HUES6 (cell line): ENCODE measurements around the gene ARSJ.
"Not testable (repeated sequence)": the region's sequence is repeated elsewhere in the genome, so short reads cannot be mapped to it uniquely, and the experiment has no call there.

ENCODE experiments used
- H3K27ac ChIP-seq: 2 replicates; pipeline ENCODE4 v1.7.0; 2013; ENCODE audit warnings: low read depth, mild to moderate bottlenecking, low read length, inconsistent platforms
- H3K27me3 ChIP-seq: 2 replicates; pipeline ENCODE4 v1.6.1; 2013; ENCODE audit warnings: low read length; ENCODE audit not compliant: control insufficient read depth, insufficient read depth
- H3K36me3 ChIP-seq: 2 replicates; pipeline ENCODE4 v1.6.1; 2013; ENCODE audit warnings: low read length; ENCODE audit not compliant: control insufficient read depth, insufficient read depth
- H3K4me1 ChIP-seq: 2 replicates; pipeline ENCODE4 v1.6.1; 2013; ENCODE audit warnings: low read length; ENCODE audit not compliant: control insufficient read depth, insufficient read depth
- H3K4me3 ChIP-seq: 2 replicates; pipeline ENCODE4 v1.5.1; 2013; ENCODE audit warnings: low read depth, low read length
- H3K9ac ChIP-seq: one replicate; pipeline ENCODE4 v1.6.1; 2013; ENCODE audit warnings: mild to moderate bottlenecking, low read length
- H3K9me3 ChIP-seq: 2 replicates; pipeline ENCODE4 v1.6.1; 2013; ENCODE audit warnings: low read depth, low read length; ENCODE audit not compliant: control insufficient read depth, insufficient read depth

The ARSJ gene

DNA sequence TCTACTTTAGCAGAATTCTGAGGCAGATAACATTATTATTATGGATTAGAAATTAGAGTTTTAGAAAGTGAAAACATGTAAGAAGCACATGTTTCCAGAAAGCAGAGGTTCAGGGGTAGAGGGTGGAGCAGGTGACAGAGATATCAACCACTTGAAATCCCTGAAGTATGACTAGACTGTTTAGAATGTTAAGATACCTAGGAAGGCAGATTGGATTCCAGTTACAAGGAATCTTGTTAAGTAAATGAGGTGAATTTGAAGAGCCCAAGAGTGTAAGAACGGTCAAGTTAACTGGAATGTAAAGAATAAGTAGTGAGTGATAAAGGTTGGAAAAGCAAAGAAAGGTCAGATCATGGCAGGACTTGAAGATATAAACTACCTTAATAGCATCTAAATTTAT, 37.6 kb downstream of the ARSJ start:
- H3K36me3 ChIP-seq = no peaks in the 10 kb centered on the region
- H3K27ac ChIP-seq = no peak overlapping the region
- H3K9ac ChIP-seq = no peak overlapping the region
- no peaks in the 10 kb centered on the region for H3K27me3 ChIP-seq
- no peaks in the 10 kb centered on the region for H3K9me3 ChIP-seq
- H3K4me1 ChIP-seq = peaks cover 7% of the 10 kb centered on the region; the same call in 1 of the 2 replicates
- H3K4me3 ChIP-seq = no peak overlapping the region

- not testable (repeated sequence) for H3K27ac ChIP-seq, H3K9ac ChIP-seq, H3K36me3 ChIP-seq, H3K9me3 ChIP-seq, H3K4me3 ChIP-seq, H3K4me1 ChIP-seq, H3K27me3 ChIP-seq
Observed at GRCh38 chr4:113940103-113940502, 39.3 kb downstream of the ARSJ start.

GRCh38 chr4:113935190-113935589, 44.3 kb downstream of the ARSJ start:
- no peak overlapping the region for H3K27ac ChIP-seq
- no peak overlapping the region for H3K4me3 ChIP-seq
- H3K27me3 ChIP-seq = no peaks in the 10 kb centered on the region
- no peaks in the 10 kb centered on the region for H3K36me3 ChIP-seq
- no peak overlapping the region for H3K9ac ChIP-seq
- no peaks in the 10 kb centered on the region for H3K4me1 ChIP-seq
- H3K9me3 ChIP-seq = no peaks in the 10 kb centered on the region

GRCh38 chr4:113924706-113925105, 54.7 kb downstream of the ARSJ start:
- not testable (repeated sequence) for H3K9ac ChIP-seq, H3K4me3 ChIP-seq, H3K27ac ChIP-seq, H3K27me3 ChIP-seq, H3K4me1 ChIP-seq, H3K9me3 ChIP-seq, H3K36me3 ChIP-seq

GRCh38 chr4:113921089-113921794, 58.2 kb downstream of the ARSJ start:
- Histone ChIP-seq H3K4me3 (no peak overlapping the region), H3K9ac (no peak overlapping the region), H3K27ac (no peak overlapping the region), H3K27me3 (no peaks in the 10 kb centered on the region), H3K4me1 (peaks cover 3% of the 10 kb centered on the region; the same call in 1 of the 2 replicates), H3K36me3 (no peaks in the 10 kb centered on the region), H3K9me3 (no peaks in the 10 kb centered on the region)

- no peaks in the 10 kb centered on the region for H3K9me3 ChIP-seq
- H3K27me3 ChIP-seq = no peaks in the 10 kb centered on the region
- no peak overlapping the region for H3K9ac ChIP-seq
- no peak overlapping the region for H3K4me3 ChIP-seq
- H3K36me3 ChIP-seq = no peaks in the 10 kb centered on the region
- peaks cover 3% of the 10 kb centered on the region; the same call in 1 of the 2 replicates for H3K4me1 ChIP-seq
- H3K27ac ChIP-seq = no peak overlapping the region
Observed at GRCh38 chr4:113919611-113920010, 59.8 kb downstream of the ARSJ start.

DNA sequence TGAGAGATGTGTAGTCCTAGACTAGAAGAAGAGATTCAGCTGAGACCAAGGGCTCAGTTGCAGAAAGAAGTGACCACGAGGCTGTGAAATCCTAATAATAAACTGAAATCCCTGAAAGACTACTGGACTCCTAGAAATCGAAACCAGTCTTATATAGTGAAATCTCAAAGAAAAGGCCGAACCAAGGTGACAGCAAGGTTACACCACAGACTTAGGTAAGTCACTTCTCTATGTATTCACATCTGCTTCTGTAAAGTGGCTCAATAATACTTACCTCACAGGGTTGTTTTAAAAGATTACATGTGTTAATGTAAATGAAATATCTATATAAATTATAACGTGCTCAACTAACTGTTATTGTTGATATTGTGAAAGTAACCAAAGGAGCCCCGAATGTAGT, 60.3 kb downstream of the ARSJ start:
- Histone ChIP-seq H3K4me1 (peaks cover 3% of the 10 kb centered on the region; the same call in 1 of the 2 replicates), H3K4me3 (no peak overlapping the region), H3K9me3 (no peaks in the 10 kb centered on the region), H3K27me3 (no peaks in the 10 kb centered on the region), H3K9ac (no peak overlapping the region), H3K27ac (no peak overlapping the region), H3K36me3 (no peaks in the 10 kb centered on the region)

DNA sequence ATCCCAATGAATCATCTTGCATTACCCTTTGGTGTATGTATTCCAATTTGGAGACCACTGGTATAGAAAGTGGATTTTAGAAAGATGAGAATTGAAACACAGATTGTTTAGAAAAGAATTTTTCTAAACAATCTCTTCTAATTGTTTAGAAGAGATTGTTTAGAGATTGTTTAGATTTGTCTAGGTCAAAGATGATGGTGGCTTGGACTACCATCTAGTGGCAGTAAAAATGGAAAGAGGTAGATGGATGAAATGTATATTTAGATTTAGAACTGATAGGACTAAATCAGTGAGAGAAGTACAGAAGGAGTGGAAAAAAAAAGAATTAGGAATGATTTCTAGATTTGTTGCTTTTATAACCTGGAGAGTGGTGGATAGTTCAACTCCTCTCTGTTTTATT, 70.6 kb downstream of the ARSJ start:
- H3K4me1 ChIP-seq = no peaks in the 10 kb centered on the region
- H3K9ac ChIP-seq = no peak overlapping the region
- H3K4me3 ChIP-seq = no peak overlapping the region
- no peaks in the 10 kb centered on the region for H3K36me3 ChIP-seq
- no peaks in the 10 kb centered on the region for H3K27me3 ChIP-seq
- no peak overlapping the region for H3K27ac ChIP-seq
- 0 out of 2 replicates have a peak, but pooled peaks cover 3% of the 10 kb centered on the region for H3K9me3 ChIP-seq

- Histone ChIP-seq H3K27me3 (no peaks in the 10 kb centered on the region), H3K4me3 (no peak overlapping the region), H3K4me1 (no peaks in the 10 kb centered on the region), H3K9ac (no peak overlapping the region), H3K27ac (no peak overlapping the region), H3K36me3 (no peaks in the 10 kb centered on the region), H3K9me3 (0 out of 2 replicates have a peak, but pooled peaks cover 3% of the 10 kb centered on the region)
Observed at GRCh38 chr4:113907559-113907958, 71.9 kb downstream of the ARSJ start.

DNA sequence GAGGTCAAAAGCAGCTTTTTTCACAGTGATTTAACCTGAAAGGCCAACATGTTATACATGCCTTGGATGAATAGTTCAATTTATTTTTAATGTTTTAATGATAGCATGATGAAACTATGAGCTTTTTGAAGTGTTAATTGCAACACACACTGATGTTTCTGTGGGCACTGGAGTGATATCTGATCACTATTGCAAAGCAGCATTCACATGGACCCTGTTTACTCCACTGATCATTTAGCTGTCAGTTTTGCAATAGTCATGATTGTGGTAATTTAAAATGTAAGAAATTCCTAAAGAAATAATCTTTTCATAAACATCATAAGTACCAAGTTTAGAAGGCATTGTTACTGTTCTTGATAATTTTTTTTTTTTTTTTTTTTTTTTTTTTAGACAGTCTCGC, 74.1 kb downstream of the ARSJ start:
- Histone ChIP-seq H3K9me3 (0 out of 2 replicates have a peak, but pooled peaks cover 3% of the 10 kb centered on the region), H3K9ac (no peak overlapping the region), H3K4me1 (no peaks in the 10 kb centered on the region), H3K27me3 (no peaks in the 10 kb centered on the region), H3K4me3 (no peak overlapping the region), H3K36me3 (no peaks in the 10 kb centered on the region), H3K27ac (no peak overlapping the region)

GRCh38 chr4:113904877-113905276, 74.6 kb downstream of the ARSJ start:
- H3K4me3 ChIP-seq = no peak overlapping the region
- no peaks in the 10 kb centered on the region for H3K4me1 ChIP-seq
- no peaks in the 10 kb centered on the region for H3K36me3 ChIP-seq
- H3K27me3 ChIP-seq = no peaks in the 10 kb centered on the region
- no peak overlapping the region for H3K27ac ChIP-seq
- H3K9me3 ChIP-seq = 0 out of 2 replicates have a peak, but pooled peaks cover 3% of the 10 kb centered on the region
- H3K9ac ChIP-seq = no peak overlapping the region
